Measurements from ENCODE around the gene FAM78A. TPM values are rescaled to one million over a fixed set of nuclear protein-coding genes. Genes with fewer than 3 reads are reported as not detected.
"Not testable (repeated sequence)": the region's sequence is repeated elsewhere in the genome, so short reads cannot be mapped to it uniquely, and the experiment has no call there.

Gene FAM78A
- total RNA-seq, 1 donor from 2014 or later = 1.9 TPM

DNA sequence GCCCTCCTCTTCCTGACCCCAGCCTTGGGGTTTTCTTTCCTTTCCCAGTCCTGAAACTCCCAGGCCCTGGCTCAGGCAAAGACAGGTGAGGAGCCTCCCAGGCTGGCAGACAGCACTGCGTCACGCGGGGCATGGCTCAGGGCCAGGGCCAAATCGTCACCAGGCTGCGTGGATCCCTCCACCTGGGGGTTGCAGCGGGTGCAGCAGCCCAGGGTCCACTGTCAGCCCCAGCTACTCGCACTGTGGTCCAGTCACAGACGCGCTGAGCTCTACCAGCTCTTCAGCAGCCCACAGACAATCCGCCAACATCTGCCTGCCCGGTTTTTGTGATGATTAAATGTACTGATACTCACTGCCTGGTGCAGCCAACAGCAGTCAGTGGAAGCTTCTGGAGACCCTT is 12.1 kb downstream of the FAM78A start:
- no peak for DNase-seq (ENCODE audit: low read depth)
- TF ChIP-seq, protein P1, sequence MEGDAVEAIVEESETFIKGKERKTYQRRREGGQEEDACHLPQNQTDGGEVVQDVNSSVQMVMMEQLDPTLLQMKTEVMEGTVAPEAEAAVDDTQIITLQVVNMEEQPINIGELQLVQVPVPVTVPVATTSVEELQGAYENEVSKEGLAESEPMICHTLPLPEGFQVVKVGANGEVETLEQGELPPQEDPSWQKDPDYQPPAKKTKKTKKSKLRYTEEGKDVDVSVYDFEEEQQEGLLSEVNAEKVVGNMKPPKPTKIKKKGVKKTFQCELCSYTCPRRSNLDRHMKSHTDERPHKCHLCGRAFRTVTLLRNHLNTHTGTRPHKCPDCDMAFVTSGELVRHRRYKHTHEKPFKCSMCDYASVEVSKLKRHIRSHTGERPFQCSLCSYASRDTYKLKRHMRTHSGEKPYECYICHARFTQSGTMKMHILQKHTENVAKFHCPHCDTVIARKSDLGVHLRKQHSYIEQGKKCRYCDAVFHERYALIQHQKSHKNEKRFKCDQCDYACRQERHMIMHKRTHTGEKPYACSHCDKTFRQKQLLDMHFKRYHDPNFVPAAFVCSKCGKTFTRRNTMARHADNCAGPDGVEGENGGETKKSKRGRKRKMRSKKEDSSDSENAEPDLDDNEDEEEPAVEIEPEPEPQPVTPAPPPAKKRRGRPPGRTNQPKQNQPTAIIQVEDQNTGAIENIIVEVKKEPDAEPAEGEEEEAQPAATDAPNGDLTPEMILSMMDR (IDR thresholded peaks at IDR 0.05; ENCODE audit: insufficient read depth, low read length, poor library complexity, severe bottlenecking) = no peak
- H3K36me3 ChIP-seq (ENCODE audit: control insufficient read depth, insufficient read depth, low read length) = no peaks in the 10 kb centered on the region
- peaks cover 2% of the 10 kb centered on the region for H3K27me3 ChIP-seq (ENCODE audit: control insufficient read depth, insufficient read depth, low read length)
- H3K4me3 ChIP-seq (ENCODE audit: low read depth, low read length) = no peak overlapping the region

DNA sequence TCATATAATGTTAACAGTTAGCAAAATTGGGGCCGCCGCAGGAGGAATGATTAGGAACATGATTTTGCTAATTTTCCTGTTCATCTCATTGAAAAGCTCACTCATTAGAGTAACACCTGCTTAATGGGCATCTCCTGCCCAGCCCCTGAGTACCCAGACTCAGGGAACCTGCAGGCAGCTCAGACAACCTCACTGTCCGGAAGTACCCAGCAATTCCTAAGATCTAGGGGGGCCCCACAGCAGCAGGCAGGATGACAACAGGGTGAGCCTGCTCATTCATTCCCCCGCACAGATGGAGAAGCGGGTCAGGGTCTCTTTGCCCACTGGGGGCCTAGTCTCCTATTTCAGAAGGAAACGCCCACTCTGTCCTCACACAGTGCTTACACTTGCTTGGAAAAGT is 12.6 kb downstream of the FAM78A start:
- Histone ChIP-seq H3K27me3 (ENCODE audit: control insufficient read depth, insufficient read depth, low read length) (peaks cover 2% of the 10 kb centered on the region), H3K4me3 (ENCODE audit: low read depth, low read length) (no peak overlapping the region), H3K36me3 (ENCODE audit: control insufficient read depth, insufficient read depth, low read length) (no peaks in the 10 kb centered on the region)
- TF ChIP-seq, protein P1 (IDR thresholded peaks at IDR 0.05; ENCODE audit: insufficient read depth, low read length, poor library complexity, severe bottlenecking) = no peak
- no peak for DNase-seq (ENCODE audit: low read depth)

DNA sequence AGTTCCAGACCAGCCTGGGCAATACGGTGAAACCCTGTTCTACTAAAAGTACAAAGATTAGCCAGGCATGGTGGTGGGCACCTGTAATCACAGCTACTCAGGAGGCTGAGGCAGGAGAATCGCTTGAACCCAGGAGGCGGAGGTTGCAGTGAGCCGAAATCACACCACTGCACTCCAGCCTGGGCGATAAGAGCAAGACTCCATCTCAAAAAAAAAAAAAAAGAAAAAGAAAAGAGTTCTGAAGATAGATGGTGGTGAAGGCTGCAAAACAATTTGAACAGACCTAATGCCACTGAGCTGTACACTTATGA is 13.3 kb downstream of the FAM78A start:
- H3K36me3 ChIP-seq (ENCODE audit: control insufficient read depth, insufficient read depth, low read length); H3K27me3 ChIP-seq (ENCODE audit: control insufficient read depth, insufficient read depth, low read length); DNase-seq (ENCODE audit: low read depth); H3K4me3 ChIP-seq (ENCODE audit: low read depth, low read length): not testable (repeated sequence)

DNA sequence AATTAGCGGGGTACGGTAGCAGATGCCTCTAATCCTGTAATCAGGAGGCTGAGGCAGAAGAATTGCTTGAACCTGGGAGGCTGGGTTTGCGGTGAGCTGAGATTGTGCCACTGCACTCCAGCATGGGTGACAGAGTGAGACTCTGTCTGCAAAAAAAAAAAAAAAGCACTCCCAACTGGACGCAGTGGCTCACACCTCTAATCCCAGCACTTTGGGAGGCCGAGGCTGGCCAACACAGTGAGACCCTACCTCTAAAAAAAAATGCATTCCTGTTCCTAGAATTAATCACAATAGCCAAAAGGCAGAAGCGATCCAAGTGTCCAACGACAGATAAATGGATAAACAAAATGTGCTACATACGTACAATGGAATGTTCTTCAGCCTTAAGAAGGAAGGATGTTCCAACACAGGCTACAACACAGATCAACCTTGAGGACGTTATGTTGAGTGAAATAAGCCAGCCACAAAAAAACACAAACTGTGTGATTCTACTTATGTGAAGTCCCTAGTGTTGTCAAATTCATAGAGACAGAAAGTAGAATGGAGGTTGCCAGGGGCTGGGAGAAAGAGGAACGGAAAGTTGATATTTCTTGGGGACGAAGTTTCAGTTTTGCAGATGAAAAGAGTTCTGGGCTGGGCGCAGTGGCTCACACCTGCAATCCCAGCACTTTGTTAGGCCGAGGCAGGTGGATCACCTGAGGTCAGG is 13.8 kb downstream of the FAM78A start:
- H3K27me3 ChIP-seq (ENCODE audit: control insufficient read depth, insufficient read depth, low read length) = peaks cover 2% of the 10 kb centered on the region
- TF ChIP-seq, protein P1 (IDR thresholded peaks at IDR 0.05; ENCODE audit: insufficient read depth, low read length, poor library complexity, severe bottlenecking) = no peak
- DNase-seq (ENCODE audit: low read depth) = no peak
- no peak overlapping the region for H3K4me3 ChIP-seq (ENCODE audit: low read depth, low read length)
- H3K36me3 ChIP-seq (ENCODE audit: control insufficient read depth, insufficient read depth, low read length) = no peaks in the 10 kb centered on the region

DNA sequence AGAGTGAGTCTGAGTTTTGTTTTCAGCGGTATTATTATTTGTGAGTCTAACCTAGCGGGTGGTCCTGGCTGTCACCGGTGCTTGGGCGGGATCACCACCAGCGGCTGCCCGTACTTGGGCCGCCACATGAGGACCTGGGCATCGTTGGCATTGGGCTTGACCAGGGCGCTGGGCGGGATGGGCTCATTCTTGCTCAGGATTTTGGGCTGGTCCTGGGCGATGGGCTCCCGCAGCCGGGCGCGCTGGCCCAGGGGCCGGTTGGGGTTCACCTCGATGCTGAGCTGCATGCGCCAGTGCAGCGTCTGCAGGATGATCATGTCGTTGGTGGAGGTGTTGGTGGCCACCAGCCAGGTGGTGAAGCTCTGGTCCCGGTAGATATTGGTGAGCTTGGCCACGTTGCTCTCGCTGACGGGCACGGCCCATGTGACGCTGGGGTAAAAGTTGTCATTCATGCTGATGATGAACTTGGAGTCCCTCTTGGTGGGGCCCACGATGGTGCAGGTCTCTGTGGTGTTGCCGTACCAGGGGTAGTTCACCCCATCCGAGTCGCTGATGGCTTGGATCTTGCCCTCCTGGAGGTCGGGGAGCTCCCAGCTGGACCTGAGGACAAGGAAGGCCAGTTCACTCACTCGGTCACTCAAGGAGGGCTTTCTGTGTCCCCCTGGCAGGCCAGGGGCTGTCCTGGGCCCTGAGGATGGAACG is 15.4 kb downstream of the FAM78A start:
- H3K27me3 ChIP-seq (ENCODE audit: control insufficient read depth, insufficient read depth, low read length) = peaks cover 2% of the 10 kb centered on the region
- DNase-seq (ENCODE audit: low read depth) = no peak
- H3K36me3 ChIP-seq (ENCODE audit: control insufficient read depth, insufficient read depth, low read length) = no peaks in the 10 kb centered on the region
- TF ChIP-seq, protein P1 (IDR thresholded peaks at IDR 0.05; ENCODE audit: insufficient read depth, low read length, poor library complexity, severe bottlenecking) = no peak
- H3K4me3 ChIP-seq (ENCODE audit: low read depth, low read length) = no peak overlapping the region

DNA sequence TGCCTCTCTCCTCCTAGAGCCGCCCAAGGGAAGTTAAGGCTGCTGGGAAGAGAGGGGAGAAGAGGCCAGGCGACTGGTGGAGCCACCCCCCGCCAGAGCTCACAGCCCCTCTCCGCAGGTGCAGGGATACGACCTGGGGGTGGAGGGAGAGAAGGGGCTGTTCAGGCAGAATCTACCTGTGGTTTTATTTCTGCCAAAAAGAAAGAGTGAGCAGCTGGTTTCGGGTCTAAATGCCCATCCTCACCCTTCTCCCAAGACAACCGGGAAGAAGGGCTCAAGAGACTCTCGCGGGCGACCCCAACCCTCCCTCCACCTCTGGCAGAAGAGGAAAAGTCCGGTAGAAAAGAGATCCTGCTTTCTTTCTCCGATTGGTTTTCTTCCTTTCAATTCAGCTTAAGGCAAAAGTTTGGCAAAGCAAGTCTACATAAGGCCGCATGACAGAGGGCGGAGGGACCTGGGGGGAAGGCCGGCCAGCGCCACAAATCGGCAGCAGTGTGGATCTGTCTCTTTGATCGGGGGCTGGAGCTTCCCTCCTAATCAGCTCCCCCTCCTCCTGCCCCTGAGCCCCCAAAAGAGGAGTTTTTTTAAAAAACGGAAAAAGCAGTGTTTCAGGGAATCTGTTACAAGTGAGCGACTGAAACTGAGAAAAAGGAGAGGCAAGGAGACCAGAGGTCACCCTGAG is 16.3 kb downstream of the FAM78A start:
- DNase-seq (ENCODE audit: low read depth) = no peak
- TF ChIP-seq, protein P1 (IDR thresholded peaks at IDR 0.05; ENCODE audit: insufficient read depth, low read length, poor library complexity, severe bottlenecking) = no peak
- Histone ChIP-seq H3K36me3 (ENCODE audit: control insufficient read depth, insufficient read depth, low read length) (no peaks in the 10 kb centered on the region), H3K4me3 (ENCODE audit: low read depth, low read length) (no peak overlapping the region), H3K27me3 (ENCODE audit: control insufficient read depth, insufficient read depth, low read length) (peaks cover 2% of the 10 kb centered on the region)

All from kidney epithelial cell (primary cell).